HG03280 (cell line): ENCODE results near the gene ITFG2.

Source experiments
- ATAC-seq: cut with Tn5 transposase; IDR thresholded peaks from one replicate; pipeline ENCODE4 v1.9.1; 2021; ENCODE audit warnings: mild to moderate bottlenecking, moderate library complexity; ENCODE audit not compliant: unreplicated experiment

ITFG2 gene

DNA sequence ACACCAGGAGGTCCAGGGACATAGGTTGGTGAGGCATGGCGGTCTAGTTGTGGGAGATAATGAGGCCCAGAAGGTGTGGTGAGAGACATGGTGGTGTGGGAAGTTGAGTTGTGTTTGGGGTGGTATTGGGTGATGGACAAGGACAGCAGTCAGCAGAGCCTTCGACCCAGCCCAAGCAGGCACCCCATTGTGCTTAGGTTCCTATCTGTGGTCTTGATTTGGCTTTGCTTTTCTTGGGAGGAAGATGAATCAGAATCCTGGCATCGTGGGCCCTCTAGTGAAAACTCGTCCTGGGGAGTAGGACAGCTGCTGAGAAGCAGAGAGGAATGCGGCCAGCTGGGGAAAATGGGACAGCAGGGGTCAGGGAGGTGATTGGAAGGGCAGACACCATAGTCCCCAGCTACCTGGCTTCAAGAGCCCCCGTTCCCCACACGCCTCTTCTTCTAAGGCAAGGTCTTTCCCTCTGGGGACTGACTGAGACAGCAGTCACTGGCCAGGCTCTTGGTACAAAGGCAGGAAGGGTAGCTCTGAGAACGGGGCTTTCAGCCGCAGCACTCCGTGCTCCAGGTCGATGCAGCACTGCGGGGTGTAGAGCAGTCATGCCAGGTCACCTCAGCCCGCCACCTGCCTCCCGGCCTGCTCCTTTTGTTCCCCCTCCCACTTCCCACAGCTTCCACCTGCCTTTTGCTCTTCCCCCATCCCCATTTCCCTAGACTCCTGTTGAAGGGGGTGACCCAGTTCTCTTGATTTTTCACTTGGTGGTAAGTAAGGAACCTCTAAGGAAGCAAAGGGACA lies 14.4 kb downstream of the ITFG2 start:
- no peak for ATAC-seq

DNA sequence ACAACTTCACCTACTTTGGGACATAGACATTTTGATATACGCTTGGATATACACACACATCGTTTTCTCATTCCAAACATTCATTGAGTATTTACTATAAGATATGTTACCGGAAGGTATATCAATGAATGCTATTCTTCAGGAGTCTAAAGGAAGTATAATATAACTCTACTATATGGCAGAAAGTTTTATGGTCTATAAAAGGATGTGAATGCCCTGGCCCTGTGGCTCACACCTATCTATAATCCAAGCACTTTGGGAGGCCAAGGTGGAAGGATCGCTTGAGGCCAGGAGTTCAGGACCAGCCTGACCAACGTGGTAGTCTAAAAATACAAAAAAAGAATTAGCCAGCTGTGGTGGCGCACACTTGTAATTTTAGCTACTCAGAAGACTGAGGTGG lies 16.8 kb downstream of the ITFG2 start:
- no peak for ATAC-seq

DNA sequence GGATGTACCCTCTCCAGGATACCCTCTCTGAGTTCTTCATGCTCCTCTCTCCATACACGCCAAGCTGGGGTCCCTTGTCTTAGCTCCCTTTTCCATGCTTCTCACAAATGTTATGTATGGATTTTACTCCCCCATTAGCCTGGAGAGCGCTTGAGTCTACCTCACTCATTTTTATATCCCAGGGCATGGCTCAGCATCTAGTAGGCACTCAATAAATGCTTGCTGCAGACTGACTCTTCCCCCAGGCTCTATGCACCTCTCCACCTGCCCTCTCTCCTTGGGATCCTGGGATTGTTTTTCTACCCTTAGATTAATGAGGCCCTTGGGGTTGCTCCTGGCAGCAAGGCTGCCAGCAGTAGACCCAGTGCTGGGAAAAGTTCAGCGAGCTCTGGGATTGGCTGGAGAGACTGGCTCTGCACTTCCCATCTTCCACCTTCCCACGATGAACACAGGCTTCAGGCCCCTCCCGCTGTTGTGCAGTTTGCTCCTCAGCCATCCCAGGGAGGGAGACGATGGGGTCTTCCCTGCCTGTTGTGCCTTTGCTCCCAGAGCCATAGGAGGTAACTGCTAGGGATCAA lies 20.2 kb downstream of the ITFG2 start:
- no peak for ATAC-seq

DNA sequence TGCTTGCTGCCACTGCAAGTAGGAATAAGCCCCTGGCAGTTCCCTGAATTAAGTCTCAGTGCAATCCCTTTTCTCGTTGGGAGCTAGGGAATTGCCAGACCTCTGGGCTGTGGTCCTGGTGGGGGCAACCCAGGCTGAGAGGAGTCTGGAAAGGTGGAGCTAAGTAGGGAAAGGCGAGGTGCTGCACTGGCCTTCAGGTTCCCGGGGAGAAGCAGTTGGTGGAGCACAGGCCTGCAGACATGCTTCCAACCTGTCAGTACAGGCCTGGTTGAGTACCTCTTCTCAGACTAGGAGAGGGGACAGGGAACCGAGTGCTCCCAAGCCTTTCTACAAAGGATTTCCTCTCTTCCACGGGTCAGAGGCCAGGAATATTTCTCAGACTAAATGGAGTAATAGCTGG lies 20.9 kb downstream of the ITFG2 start:
- no peak for ATAC-seq

DNA sequence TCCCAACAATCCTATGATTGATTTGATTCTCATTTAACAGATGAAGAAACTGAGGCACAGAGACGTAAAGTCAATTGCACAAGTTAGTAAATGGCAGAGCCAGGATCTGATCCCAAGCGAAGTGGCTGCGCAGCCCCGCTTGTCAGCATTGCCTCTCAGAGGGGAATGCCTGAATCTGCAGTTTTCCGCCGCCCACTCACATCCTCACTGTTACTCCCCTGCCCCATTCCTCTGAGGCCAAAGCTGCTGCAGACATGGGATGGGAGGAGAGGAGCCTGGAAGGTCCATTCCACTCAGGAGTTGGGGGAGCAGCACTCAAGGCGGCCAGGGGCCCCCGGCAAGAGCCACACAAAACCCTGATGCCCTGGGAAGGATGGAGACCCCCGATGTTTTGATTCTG lies 21.3 kb downstream of the ITFG2 start:
- no peak for ATAC-seq

DNA sequence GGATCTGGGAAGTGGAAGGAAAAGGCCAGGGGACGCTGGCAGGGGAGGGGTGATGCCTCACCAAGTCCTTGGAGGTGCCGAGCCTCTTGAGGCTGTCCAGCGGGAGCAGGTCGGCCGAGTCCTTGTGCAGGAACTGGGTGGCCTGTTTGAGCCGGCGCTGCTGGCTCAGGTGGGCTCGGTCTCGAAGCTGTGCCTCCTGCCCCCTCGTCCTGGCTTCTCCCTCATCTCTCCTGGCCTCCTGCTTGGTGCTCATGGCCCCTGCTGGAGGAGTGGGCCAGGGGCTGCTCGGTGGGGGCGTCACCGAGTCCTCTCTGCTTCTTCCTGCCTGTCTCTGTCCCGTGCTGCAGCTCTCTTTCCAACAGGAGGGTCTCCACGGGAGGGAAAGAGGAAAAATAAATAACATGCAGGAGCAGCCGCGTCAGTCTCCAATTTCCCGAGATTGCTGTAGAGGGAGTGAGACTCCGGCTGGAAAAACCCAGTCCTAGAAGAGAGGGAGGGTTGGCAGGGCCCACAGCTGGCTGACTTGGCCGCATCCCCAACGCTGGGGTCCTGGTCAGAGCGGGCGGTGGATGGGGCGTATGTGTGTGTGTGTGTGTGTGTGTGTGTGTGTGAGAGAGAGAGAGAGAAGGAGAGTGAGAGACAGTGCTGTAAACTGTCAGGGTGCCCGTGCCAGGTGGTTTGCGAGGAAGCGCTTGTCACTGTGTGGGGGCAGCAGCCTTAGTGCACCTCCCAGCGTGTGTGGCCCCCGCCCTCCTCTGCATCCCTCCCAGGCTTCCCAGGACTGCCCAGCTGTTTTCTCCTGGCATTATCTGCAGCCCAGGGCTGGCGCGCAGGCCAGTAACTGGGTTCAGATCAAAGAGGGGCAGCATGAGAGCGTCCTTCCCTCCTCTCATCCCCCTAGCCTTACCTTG lies 22.4 kb downstream of the ITFG2 start, which contains the start of gene NRIP2:
Gene NRIP2 (minus strand): TSS at position 455 of the 911 bp plus-strand sequence. CDS start 52 bp downstream, at position 403.
- ATAC-seq = no peak

DNA sequence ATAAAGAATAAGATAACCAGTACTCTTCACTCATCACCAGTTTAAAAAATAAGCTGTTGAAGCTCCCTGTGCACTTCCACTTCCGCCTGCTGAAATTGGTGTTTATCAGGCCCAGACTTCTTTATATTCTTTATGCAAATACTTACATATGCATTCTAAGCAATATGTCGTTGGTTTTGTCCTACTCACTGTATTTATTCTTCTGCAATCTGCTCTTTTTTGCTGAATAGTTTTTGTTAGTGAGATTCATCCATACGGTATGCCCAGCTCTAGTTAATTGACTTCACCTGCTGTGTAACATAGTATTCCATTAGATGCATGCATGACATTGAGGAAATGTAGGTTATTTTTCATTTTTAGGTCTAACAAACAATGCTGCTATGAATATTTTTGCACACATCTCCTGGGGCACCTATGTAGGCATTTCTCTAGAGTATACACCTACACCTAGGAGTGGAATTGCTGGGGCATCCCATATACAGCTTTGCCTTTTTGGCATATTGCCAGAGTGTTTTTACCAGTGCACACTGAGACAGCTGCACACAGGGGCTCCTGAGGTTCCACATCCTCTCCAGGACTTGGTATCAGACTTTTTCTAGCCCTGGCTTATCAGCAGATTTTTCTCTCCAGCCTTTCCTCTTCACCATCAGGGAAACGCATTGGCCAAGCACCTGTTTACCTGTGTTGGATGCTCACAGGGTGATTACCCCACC lies 23.4 kb downstream of the ITFG2 start:
- no peak for ATAC-seq

DNA sequence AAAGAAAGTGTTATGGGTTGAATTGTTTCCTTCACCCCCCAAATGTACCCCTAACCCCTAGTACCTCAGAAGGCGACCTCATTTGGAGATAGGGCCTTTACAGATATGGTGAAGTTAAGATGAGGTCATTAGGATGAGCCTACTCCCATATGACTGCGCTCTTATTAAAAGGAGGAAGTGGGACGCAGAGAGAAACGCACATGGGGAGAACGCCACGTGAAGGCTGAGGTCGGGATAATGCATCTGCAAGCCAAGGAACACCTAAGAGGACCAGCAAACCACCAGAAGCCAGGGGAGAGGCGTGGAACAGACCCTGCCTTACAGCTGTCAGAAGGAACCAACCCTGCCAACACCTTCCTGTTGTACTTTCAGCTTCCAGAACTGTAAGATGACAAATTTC lies 24.1 kb downstream of the ITFG2 start:
- no peak for ATAC-seq

DNA sequence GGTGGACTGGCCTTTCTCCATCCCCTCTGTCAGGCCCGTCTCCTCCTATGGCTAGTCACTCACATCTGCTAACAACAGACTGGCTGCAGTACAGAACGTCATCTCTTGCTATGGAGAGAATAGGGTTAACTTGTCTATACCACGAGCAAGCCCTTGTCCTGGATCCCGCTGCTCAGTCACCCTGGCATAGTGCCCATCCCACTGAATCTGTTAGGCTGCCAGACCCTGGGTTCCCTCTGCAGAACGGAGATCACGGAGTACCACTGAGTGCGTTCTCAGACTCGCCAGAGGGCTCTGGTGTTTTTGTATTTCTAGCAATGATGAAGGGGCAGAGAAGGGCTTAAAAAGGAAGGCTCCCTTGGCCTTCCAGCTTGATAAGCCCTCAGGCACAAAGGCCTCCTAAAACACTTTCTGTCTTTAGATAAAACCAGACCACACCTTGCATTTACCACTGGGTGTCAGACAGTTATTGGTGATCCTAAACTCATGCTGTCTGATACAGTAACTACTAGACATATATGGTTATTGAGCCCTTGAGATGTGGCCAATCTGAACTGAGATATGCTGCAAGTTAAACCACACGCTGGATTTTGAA lies 28.7 kb downstream of the ITFG2 start:
- ATAC-seq = no peak

DNA sequence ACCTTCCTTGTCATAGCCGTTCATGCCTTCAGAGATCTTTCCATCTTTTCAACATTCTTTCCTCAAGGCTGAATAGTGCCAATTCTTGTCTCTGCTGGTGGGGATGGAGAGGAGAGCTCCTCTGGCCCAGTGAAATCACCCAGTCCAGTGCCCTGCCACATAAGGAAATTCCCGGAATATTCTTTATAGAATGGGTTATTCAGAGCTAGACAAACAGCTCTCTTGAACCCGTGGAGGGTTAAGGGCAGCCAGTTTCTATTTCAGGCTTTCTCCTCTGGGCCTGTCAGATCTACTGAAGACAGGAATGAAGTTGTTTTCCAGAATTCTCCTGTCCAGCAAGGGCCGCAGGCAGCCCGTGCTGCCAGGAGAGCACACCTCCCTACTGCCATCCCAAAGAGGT lies 30.5 kb downstream of the ITFG2 start:
- ATAC-seq = no peak

DNA sequence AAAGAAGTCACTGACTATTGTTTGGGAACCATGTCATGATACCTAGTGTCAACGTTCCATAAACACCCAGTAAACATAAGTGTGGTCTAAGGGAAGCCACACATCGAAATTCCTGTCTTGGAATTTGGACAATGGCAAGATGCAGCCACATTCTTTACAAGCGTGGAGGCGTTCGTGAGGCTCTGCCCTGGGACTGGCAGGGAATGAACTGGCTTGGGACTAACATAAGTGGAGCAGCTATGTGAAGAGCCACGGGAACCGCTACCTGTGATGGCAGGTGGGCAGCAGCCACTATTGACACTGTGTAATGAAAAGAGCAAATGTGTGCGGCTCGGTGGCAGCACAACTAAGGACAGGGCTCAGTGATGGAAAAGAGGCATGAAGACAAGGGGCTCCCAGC lies 32.3 kb downstream of the ITFG2 start:
- no peak for ATAC-seq

DNA sequence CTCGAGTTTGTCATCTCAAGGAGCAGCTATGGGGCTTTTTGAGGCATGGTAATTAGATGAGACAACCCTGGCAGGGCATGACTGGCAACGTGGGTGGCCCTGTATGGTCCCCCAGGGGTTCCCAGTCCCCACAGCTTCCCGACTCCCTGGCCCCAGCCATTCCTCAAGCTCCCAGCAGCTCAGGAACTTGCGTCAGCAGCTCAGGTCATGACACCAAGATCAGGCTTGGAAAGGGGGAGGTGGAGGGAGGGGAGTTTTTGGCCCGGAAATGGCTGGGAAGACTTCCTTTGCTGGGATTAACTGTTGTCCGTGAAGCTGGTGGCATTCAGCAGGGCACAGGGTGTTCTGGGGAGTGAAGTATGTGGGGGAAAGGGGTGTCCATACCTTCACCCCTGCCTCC lies 32.8 kb downstream of the ITFG2 start:
- no peak for ATAC-seq

DNA sequence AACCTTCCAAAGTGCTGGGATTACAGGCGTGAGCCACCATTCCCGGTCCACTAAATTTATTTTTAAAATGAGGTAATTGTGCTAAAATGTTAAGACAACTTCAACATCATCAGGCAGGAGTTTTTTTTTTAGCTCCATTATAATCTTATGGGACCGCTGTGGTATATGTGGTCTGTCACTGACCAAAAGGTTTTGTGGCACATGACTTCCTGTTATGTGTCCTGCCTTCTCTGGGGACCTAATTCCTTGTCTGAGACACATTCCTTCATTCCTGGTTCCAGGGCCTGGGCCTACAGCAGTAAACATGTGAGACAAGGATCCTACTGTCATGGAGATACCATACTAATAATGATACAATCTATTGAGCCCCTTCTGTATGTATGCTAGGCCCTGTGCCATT lies 39.5 kb downstream of the ITFG2 start:
- ATAC-seq = no peak

DNA sequence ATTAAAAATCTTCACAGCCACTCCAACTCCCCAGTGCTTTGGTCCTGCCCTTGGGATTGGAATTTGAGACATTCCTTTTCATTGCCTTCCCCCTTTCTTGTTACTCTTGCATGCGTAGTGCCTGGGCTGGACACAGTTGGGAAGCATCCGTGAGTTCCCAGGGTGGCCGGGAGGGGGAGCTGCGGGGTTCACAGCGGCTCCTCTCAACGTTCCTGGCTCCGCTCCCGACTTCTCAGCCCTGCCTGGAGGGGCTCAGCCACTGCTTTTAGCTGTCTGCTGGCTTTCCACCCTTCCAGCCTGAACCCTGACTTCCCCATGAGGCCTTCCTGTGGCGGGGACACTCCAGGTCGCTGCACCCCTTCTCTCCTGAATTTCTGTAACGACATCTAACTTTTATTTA lies 41.2 kb downstream of the ITFG2 start:
- ATAC-seq = no peak

DNA sequence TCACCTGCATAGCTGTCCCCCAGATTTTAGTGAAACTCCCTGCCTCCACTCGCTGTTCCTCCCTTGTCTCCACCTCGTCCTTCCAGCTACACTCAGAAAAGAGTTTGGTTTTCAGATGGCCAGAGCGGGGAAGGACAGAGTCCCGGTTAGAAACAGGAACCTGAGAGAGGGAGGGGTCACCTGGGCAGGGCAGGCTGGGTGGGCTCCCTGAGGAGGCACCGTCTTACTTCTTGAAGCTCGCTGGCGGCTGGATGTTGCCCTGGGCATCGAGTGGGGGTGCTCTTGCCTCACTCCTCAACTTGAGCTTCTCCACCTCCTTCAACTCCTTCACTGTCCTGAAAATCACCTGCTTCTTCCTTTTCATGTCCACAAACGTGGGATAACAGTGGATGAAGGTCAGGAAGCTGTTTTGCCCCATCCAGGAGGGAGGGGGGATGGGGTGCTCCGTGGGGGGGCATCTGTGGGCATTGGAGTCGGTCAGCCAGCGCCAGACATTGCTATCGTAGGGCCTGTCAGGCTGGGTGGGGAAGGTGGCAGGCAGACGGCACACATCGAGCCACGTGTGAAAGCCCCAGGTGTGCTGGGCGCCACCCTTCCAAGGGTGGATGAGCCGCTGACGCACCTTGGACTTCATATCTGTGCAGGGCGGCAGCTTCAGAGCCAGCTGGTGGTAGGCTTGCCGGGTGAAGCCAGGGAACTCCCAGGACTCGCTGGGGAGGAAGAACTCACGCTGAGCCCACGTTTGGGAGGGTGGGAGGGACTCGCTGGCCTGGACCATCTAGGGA lies 42.4 kb downstream of the ITFG2 start:
- no peak for ATAC-seq

DNA sequence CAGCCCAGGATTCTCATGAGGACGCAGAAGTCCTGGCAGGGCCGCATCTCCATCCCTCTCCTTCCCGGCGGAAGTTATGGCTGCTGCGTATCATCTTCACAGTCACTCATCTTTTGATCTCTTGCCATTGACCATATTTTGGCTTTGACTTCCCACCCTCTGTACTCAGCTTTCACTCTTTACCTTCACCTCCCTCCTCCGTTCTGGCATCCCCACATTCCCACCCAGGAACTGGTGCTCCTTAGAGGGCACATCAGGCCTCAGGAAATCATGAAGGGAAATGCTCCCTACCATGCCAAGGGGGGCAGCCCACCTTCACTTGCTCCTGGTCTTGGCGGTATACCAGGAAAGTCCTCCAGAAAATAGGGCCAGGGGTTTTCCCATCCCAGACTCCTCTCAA lies 43.1 kb downstream of the ITFG2 start:
- no peak for ATAC-seq

DNA sequence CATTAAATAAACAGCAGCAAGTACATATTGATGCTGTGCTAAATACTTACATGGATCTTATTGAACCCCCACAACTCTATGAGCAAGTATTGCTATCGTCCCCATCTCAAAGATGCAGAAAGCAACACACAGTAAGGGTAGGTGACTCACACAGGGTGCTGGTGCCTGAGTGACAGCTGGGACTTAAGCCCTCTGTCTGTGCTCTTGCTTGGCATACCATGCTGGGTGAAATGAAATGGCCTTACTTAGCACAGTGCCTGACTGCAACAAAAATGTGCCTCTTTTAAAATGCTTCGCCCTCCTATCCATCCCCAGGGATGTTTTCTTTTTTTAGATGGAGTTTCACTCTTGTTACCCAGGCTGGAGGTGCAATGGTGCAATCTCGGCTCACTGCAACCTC lies 43.6 kb downstream of the ITFG2 start:
- no peak for ATAC-seq

DNA sequence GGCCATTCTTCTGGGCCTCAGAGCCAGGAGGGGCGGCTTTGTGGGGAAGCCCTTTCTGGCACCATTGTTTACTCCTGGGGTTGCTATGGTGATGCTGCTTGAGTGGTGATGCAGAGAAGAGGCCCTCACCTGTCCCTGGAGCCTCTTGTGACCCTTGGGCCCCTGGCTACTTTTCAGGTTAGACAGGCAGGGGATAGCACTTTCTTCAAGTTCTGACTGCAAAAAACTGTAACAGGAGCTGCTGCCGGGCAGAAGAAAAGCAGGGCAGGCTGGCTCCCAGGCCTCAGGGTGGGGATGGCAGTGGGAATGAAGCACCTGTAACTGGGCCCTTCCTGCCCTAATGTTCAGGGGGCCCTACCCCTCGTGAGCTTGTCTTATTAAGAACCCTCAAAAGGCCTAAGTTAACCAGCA lies 44.6 kb downstream of the ITFG2 start, which contains the start of gene TEX52:
Gene TEX52 (minus strand): TSS at position 19 of the 411 bp plus-strand sequence. CDS start 13 bp downstream, at position 6.
- no peak for ATAC-seq

DNA sequence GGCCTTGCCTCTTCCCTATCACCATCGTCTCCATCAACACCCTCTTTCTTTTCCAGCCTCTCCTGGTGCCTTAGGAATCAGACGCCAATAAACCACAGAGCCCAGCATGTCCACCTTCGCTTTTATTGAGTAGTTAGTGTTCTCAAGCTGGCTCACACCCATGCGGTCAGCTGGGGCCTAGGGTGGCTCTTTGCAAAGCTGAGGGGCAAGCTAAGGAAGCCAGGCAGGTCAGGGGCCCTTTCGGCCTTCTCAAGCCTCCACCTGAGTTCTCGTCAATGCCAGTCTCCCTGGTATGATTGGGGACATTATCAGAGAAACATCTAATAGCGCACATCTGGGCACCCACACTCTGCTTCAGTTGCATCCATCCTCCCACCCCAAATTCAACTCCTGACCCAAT lies 45.1 kb downstream of the ITFG2 start:
- no peak for ATAC-seq

DNA sequence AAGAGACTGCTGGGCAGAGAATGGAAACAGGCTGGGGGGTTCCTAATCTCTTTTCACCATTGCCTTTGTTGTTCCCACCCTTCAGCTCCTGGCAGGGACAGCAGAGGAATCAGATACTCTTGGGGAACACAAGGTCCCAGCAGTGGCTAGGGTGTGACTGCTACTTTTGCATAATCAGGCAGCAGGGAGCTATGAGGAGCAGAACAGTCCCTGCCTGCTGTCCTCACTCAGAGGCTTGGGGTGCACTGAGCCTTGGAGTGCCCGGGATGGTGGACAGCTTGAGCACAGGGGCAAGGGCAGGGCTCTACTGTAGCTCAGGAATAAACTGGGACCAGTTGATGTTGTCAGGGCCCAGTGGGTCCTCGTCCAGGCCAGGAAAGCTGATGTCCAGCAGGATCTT lies 45.9 kb downstream of the ITFG2 start:
- no peak for ATAC-seq
